ENCODE measurements around the gene MDK.
"Not testable (repeated sequence)": the region's sequence is repeated elsewhere in the genome, so short reads cannot be mapped to it uniquely, and the experiment has no call there.

The MDK gene

DNA sequence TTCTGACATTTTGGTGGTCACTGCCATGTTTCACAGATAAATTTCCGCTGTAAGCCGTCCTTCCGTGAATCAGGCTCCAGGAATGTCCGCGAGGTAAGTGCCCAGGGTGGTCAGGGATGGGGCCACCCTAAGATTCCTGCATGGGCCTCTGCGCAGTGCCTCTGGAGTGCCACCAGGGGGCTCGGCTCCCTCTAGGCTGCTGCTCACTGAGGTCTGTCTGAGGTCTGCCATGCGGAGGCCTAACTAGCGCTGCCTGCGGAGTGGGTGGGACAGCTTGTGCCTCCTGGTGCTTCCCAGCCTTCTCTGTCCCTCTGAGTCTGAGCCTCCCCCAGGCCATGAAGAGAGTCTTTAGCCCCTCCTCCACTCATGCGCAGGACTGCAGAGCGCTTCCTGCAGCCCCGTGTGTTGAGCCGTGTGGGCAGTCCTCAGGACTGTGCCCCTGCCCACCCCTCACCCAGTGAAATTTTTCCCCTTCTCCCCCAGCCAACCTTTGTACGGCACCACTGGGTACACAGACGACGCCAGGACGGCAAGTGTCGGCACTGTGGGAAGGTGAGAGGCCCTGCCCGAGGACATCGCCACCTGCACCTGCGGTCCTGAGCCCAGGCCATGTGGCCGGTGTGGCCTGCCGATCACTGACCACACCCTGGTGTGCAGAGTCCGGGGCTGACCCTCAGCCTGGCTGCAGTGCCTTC, 11.9 kb upstream of the MDK start:
- peak; percentile 70 for DNase-seq

DNA sequence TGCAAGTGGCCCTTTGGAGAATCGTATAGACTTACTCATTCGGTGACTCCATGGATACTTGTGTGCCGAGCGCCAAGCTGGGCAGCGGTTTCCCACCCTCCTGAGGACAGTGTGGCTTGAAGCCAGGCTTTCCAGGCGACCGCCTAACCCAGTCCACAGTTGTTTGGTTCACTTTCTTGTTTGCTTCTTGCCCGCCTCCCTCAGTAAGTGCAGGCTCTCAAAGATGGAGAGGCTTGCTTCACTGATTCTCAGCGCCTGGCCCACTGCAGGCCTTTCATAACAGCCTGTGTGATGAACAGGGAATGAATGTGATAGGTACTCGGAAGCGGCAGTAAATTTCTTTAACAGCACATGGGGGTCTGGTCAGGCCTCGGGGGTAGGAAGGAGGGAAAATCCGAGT, 11.2 kb upstream of the MDK start:
- DNase-seq, result no peak

DNA sequence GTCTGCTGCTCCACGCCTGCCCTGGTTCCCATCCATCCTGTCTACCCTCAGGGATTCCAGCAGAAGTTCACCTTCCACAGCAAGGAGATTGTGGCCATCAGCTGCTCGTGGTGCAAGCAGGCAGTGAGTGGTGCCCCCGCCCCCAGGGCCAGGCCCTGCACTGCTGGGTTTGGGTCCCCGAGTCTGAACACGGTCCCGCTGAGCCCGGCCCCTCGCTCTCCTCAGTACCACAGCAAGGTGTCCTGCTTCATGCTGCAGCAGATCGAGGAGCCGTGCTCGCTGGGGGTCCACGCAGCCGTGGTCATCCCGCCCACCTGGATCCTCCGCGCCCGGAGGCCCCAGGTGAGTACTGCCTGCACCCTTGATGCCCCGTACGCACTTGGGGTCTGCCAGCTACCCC, 10.2 kb upstream of the MDK start:
- DNase-seq, result not testable (repeated sequence)

DNA sequence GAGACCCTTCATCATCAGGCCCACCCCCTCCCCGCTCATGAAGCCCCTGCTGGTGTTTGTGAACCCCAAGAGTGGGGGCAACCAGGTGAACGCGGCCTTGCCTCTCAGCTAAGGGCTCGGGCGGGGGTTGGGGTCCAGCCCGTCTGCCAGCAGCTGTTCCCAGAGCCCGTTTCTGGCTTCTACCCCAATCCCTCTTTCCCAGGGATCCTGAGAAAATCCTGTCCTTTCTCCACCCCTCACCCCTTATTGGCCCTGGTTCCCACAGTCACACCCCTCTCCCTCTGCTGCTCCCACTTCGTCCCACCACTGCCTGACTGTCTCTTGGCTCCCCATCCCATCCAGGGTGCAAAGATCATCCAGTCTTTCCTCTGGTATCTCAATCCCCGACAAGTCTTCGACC, 9.4 kb upstream of the MDK start:
- DNase-seq, result no peak

DNA sequence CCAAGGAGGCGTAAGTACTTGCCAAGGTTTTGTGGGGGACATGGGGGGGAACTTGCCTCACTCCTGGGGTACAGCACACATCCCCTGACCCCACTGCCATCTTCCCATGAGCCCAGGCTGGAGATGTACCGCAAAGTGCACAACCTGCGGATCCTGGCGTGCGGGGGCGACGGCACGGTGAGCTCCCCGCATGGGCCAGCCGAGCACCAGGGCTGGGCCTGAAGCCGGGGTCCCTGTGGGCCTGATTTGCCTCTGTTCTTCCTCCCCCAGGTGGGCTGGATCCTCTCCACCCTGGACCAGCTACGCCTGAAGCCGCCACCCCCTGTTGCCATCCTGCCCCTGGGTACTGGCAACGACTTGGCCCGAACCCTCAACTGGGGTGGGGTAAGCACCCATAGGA, 9.0 kb upstream of the MDK start:
- DNase-seq, result not testable (repeated sequence)

DNA sequence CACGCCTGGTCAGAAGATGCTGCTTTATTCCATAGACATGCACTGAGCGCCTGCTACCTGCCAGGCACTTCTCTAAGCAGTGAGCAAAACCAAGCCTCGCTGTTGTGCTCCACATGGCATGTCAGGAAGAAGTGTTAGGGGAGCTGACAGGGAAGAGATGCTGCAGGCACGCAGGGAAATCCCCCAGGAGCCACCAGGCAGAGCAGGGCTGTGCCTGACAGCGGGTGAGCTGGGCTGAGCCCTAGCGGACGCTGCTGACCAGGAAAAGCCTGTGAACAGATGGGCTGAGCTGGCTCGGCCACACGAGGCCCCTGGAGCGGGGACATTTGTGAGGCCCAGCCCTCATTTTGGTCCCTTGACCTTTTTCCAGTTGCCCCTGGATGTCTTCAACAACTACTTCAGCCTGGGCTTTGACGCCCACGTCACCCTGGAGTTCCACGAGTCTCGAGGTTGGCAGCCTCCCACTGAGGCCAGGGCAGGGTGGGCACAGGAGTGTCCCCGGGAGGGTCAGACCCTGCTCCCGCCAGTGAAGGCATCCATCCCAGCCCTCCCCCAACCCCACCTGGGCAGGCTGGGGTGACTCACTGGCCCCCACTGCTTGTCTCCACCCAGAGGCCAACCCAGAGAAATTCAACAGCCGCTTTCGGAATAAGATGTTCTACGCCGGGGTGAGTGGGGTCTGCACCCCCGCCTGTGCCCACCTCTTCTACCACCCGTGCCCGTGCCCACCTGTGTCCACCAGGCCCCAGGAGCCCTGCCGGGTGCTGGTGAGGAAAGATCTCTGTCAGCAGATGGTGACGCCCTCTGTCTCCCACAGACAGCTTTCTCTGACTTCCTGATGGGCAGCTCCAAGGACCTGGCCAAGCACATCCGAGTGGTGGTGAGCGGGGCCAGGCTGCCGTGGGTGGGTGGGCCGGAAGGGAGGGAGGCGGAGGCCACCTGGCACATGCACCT, 7.4 kb upstream of the MDK start:
- no peak for DNase-seq

DNA sequence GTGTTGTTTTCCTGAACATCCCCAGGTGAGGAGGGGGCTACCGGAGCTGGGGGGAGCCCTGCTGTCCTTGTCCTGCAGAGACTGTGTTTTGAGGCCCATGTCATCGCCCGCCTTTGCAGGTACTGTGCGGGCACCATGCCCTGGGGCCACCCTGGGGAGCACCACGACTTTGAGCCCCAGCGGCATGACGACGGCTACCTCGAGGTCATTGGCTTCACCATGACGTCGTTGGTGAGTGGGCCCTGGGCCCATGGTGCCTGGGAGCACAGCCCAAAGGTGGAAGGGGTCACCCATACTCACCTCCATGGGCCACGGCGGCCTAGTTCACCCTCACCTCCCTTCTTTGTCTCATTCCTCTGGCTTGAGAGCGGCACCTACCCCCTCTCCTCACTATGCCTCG, 6.7 kb upstream of the MDK start:
- no peak for DNase-seq

DNA sequence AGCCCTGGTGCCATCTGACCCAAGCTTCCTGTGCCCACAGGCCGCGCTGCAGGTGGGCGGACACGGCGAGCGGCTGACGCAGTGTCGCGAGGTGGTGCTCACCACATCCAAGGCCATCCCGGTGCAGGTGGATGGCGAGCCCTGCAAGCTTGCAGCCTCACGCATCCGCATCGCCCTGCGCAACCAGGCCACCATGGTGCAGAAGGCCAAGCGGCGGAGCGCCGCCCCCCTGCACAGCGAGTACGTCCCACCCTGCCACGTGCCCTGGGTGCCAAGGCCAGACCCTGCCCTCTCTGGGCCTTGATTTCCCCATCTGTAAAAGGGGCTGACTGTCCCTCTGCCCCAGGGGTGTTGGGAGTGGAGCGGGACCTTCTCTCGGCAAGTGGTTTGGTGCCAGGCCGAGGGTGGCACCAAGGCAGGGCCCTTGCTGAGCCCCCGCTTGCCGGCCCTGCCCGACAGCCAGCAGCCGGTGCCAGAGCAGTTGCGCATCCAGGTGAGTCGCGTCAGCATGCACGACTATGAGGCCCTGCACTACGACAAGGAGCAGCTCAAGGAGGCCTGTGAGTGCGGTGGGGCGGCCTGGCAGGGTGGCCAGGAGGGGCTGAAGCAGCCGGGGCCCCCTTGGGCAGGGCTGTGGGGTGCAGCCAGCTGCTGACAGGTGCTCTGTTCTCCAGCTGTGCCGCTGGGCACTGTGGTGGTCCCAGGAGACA, 5.9 kb upstream of the MDK start:
- no peak for DNase-seq

DNA sequence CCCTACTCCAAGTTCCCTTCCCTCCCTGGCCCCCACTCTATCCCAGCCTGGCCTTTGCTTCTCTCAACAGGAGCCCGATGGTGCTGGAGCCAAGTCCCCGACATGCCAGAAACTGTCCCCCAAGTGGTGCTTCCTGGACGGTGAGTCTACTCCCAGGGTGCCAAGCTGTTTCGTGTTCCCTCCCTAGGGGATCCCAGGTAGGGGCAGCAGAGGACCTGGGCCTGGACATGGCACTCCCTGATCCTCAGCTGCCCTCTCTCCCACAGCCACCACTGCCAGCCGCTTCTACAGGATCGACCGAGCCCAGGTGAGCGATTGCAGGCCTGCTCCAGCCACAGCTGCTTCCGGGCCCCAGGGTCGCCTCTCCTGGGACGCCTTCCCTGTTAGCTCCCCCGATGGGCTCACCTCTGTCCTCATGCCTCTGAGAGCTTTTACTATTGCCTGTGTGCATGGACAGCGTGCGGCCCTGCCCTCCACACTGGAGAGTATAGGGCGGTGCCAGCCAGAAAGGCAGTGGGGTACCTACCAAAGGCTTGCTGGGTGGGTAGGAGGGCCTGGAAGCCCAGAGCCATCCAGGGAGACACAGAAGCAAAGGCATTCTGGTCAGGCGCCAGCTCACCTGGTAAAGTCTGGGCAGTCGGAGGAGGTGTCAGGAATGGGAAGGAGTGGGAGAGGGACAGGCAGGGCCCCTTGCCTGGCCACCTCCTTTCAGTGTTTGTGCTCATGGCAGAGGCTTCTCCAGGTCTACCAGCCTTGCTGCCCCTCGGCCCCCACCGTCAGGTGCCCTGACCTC, 5.0 kb upstream of the MDK start:
- DNase-seq, result no peak

DNA sequence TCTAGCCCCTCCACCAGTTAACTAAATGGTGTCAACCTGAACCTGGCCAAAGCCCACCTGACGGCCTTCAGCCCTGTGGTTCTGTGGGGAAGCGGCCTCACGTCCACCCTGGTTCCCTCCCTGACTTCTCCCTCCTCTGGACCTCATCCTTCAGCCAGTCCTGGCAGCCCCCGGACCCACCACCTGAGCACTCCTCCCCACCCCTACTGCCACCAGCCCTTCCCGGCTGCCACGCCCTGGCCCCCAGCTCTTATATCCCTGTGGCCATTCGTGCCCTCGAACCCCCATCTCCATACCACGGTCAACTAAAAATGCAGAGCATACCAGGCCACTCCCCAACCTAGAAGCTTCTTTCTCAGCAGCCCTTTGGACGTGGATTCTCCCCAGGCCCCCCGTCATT, 4.2 kb upstream of the MDK start:
- no peak for DNase-seq

DNA sequence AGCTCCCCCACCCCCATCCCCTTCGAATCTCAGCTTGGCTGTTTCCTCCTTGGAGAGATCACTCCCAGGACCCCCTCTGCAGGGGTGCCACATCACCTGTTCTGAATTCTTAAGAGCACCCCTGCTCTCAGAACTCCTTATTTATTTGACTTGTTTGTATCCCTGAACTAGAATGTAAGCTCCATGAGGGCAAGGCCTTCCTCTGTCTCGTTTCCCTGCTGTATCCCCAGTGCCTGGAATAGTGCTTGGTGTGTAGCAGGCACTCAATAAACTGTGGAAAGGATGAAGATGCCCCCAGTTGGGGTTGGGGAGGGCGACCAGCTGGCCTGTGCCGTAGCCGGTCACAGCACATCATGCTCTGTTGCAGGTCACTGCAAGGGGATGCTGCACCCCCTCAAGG, 3.6 kb upstream of the MDK start:
- no peak for DNase-seq

DNA sequence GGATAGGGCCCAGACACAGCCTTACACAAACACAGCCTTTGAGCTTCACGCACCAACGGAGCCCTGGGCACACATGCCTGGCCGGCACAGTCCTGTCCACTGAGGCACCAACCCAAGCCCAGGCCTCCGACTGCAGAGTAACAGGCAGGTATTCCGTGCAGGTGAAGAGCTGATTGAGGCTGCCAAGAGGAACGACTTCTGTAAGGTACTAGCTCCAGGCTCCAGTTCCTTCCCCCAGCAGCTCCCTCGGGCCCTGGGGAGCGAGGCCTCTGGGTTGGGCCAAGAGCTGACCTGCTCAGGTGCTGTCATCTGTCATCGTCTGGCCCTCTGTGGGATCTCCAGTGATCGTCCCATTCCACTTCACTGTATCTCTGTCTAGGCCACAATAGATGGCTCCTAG, 3.2 kb upstream of the MDK start:
- no peak for DNase-seq

DNA sequence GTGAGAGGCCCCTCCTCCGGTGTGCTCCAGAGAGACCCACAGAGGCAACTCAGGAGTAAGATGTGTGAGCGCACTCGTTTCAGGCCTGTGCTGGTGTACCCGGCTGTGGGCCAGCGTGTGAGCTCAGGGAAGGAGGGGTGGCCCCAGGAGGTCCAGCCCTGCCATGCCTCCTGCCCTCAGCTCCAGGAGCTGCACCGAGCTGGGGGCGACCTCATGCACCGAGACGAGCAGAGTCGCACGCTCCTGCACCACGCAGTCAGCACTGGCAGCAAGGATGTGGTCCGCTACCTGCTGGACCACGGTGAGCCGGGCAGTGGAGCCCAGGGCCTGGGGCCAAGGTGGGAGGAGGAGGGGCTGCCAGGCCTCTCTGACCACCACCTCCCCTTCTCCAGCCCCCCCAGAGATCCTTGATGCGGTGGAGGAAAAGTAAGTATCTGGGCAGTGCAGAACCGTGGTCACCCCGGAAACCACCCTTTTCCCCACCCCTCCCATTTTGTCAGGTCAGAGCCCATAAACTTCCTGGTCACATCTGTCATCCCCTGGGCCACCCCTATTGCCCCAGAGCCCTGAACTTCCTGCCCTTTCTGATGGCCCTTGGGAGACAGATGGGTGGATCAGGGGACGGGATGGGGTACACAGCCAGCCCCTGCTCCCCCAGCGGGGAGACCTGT, 2.5 kb upstream of the MDK start:
- DNase-seq, result no peak

DNA sequence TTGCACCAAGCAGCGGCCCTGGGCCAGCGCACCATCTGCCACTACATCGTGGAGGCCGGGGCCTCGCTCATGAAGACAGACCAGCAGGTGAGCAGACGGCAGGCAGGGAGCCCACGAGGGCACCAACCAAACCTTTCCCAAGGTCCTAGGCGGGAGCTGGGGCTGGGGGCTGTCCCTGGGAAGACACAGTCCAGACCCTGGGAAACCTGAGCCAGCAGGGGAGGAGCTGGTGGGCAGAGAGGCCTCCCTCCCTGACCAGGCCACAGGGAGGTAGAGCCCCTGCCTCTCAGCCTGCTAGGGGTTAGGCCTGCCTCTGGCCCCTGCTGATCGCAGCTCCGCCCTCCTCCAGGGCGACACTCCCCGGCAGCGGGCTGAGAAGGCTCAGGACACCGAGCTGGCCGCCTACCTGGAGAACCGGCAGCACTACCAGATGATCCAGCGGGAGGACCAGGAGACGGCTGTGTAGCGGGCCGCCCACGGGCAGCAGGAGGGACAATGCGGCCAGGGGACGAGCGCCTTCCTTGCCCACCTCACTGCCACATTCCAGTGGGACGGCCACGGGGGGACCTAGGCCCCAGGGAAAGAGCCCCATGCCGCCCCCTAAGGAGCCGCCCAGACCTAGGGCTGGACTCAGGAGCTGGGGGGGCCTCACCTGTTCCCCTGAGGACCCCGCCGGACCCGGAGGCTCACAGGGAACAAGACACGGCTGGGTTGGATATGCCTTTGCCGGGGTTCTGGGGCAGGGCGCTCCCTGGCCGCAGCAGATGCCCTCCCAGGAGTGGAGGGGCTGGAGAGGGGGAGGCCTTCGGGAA, 1.8 kb upstream of the MDK start:
- DNase-seq, result not testable (repeated sequence)

DNA sequence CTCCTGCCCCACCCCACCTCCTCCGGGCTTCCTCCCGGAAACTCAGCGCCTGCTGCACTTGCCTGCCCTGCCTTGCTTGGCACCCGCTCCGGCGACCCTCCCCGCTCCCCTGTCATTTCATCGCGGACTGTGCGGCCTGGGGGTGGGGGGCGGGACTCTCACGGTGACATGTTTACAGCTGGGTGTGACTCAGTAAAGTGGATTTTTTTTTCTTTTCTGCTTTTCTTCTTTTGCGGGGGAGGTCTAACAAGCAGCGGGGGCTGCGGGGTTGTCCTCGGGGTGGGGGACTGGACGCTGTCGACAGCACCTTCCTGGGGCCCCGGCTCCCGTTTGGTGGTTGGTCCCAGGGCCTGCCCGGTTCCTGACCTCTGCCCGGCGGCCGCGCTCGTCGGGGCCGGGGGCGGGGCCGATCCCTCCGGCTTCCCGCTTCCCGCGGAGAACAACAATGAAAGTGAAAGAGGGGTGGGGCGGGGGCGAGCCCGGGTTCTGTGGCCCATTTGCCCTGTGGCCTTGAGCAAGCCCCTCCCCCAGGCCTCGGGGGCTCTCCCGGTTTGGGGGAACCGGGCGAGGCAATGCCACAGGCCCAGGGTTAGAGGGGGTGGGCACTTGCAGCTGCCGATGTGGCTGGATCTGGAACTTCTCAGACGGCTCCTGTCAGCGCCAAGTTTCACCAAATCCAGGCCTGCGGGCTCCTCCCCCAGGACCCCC, 975 bp upstream of the MDK start:
- peak; percentile 41 for DNase-seq

DNA sequence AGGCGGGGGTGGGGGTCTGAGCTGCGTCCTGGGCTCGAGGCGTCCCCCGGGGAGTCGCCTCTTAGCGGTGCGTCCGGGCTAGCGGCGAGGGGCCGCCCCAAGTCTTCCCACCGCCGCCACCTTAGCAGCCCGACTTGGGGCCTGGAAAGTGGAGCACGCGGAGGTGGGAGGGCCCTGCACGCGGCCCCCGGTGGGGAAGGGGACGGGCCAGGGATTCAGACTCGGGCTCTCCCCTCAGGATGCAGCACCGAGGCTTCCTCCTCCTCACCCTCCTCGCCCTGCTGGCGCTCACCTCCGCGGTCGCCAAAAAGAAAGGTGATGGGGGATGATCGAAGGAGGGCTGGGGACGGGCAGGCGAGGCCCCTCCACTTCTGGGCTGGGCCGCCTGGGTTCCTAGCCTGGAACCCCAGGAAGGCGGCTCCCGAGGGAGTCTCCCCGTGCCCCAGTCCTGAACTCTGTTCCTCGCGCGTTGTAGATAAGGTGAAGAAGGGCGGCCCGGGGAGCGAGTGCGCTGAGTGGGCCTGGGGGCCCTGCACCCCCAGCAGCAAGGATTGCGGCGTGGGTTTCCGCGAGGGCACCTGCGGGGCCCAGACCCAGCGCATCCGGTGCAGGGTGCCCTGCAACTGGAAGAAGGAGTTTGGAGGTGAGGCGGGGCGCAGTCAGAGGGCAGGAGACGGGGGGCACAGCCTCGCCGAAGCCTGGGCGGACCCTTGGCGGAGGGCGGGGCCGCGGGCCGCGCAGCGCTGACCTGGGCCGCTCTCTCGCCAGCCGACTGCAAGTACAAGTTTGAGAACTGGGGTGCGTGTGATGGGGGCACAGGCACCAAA, 563 bp downstream of the MDK start:
- DNase-seq, result peak; percentile 37

DNA sequence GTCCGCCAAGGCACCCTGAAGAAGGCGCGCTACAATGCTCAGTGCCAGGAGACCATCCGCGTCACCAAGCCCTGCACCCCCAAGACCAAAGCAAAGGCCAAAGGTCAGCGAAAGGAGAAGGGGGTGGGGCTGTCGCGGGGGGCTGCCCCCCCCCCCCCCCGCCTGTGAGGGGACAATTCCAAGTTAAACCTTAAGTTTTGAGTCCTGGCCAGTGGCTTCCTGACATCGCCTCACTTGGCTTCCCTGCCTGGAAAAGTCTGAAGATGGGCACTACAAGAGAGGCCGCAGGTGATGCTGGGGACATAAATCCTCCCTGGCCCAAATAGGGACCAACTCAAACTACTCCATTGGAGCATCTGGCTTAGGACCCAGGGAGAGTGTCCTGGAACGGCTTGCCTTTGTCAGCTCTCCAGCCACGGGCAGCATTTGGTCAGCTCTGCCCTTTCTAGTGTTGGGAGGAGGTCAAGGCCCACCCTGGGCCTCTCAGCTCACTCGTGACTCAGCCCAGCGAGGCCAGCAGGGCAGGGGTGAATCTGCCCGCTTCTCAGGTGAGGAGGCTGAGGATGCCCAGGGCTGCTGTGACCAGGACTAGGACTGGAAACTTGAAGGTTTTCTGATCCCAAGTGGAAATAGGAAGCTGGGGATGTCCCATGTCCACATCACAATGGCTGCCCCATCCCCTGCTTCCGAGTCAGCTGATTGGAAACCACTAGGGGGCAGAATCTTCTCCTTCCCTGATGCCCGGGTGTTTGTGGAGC, 1.4 kb downstream of the MDK start:
- peak; percentile 45 for DNase-seq

DNA sequence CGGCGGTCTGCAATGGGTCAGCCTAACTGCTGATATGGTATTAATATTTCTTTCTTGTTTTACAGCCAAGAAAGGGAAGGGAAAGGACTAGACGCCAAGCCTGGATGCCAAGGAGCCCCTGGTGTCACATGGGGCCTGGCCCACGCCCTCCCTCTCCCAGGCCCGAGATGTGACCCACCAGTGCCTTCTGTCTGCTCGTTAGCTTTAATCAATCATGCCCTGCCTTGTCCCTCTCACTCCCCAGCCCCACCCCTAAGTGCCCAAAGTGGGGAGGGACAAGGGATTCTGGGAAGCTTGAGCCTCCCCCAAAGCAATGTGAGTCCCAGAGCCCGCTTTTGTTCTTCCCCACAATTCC, 1.9 kb downstream of the MDK start:
- DNase-seq, result no peak
